ENCODE results near the gene GALNT2.

The GALNT2 gene

GRCh38 chr1:230303069-230303468 lies 236.0 kb downstream of the GALNT2 start:
- no peak overlapping the region for H3K4me2 ChIP-seq (ENCODE audit: low read depth, low read length)
- H3K79me2 ChIP-seq (ENCODE audit: low read length) = no peaks in the 10 kb centered on the region
- H3K9me3 ChIP-seq (replicated peaks; ENCODE audit: insufficient read depth, low read length) = no peaks in the 10 kb centered on the region
- H3F3A ChIP-seq (ENCODE audit: insufficient read depth, low read length) = no peaks in the 10 kb centered on the region
- no peak overlapping the region for H3K27ac ChIP-seq (ENCODE audit: low read length)
- H3K36me3 ChIP-seq (replicated peaks; ENCODE audit: insufficient read depth, low read length) = no peaks in the 10 kb centered on the region
- H3K9ac ChIP-seq (ENCODE audit: low read length) = no peak overlapping the region
- H3K27me3 ChIP-seq (replicated peaks; ENCODE audit: insufficient read depth, low read length) = no peaks in the 10 kb centered on the region
- no peak overlapping the region for H2AFZ ChIP-seq (ENCODE audit: low read length)
- H3K4me3 ChIP-seq (ENCODE audit: low read length) = no peak overlapping the region
- H3K9me2 ChIP-seq (replicated peaks; ENCODE audit: insufficient read depth, low read length) = no peaks in the 10 kb centered on the region
- TF ChIP-seq EZH2phosphoT487 (IDR thresholded peaks at IDR 0.05; ENCODE audit: low read length) = no peak
- no peak for TF ChIP-seq EZH2 (optimal IDR thresholded peaks at IDR 0.05; ENCODE audit: low read depth, low read length)
- TF ChIP-seq CTCF (IDR thresholded peaks at IDR 0.05; ENCODE audit: low read length) = no peak
- no peaks in the 10 kb centered on the region for H4K20me1 ChIP-seq (ENCODE audit: insufficient read depth, low read length)
- no peak for DNase-seq
- H3K4me1 ChIP-seq (ENCODE audit: low read length) = no peaks in the 10 kb centered on the region

GRCh38 chr1:230303822-230304221 lies 236.8 kb downstream of the GALNT2 start:
- H2AFZ ChIP-seq (ENCODE audit: low read length) = no peak overlapping the region

GRCh38 chr1:230306169-230306568 lies 239.1 kb downstream of the GALNT2 start:
- Histone ChIP-seq H3K27me3 (replicated peaks; ENCODE audit: insufficient read depth, low read length) (no peaks in the 10 kb centered on the region), H3K9me3 (replicated peaks; ENCODE audit: insufficient read depth, low read length) (no peaks in the 10 kb centered on the region), H3K27ac (ENCODE audit: low read length) (no peak overlapping the region), H3K9ac (ENCODE audit: low read length) (no peak overlapping the region), H3F3A (ENCODE audit: insufficient read depth, low read length) (no peaks in the 10 kb centered on the region), H3K4me1 (ENCODE audit: low read length) (no peaks in the 10 kb centered on the region), H2AFZ (ENCODE audit: low read length) (0 out of 2 replicates have a peak overlapping the region, but pooled peaks have one; percentile 16), H3K4me2 (ENCODE audit: low read depth, low read length) (no peak overlapping the region), H3K9me2 (replicated peaks; ENCODE audit: insufficient read depth, low read length) (no peaks in the 10 kb centered on the region), H3K79me2 (ENCODE audit: low read length) (no peaks in the 10 kb centered on the region), H3K4me3 (ENCODE audit: low read length) (no peak overlapping the region), H3K36me3 (replicated peaks; ENCODE audit: insufficient read depth, low read length) (no peaks in the 10 kb centered on the region), H4K20me1 (ENCODE audit: insufficient read depth, low read length) (no peaks in the 10 kb centered on the region)
- TF ChIP-seq EZH2 (optimal IDR thresholded peaks at IDR 0.05; ENCODE audit: low read depth, low read length) (no peak), EZH2phosphoT487 (IDR thresholded peaks at IDR 0.05; ENCODE audit: low read length) (no peak), CTCF (IDR thresholded peaks at IDR 0.05; ENCODE audit: low read length) (0 out of 2 replicates have a peak, but pooled peaks have one; percentile 14)
- peak; percentile 48 for DNase-seq

More at GRCh38 chr1:230303822-230304221, 236.8 kb downstream of the GALNT2 start:
- Histone ChIP-seq H3K79me2 (ENCODE audit: low read length) (no peaks in the 10 kb centered on the region), H3K9ac (ENCODE audit: low read length) (no peak overlapping the region), H3F3A (ENCODE audit: insufficient read depth, low read length) (no peaks in the 10 kb centered on the region), H3K9me3 (replicated peaks; ENCODE audit: insufficient read depth, low read length) (no peaks in the 10 kb centered on the region), H3K4me2 (ENCODE audit: low read depth, low read length) (no peak overlapping the region), H3K9me2 (replicated peaks; ENCODE audit: insufficient read depth, low read length) (no peaks in the 10 kb centered on the region), H4K20me1 (ENCODE audit: insufficient read depth, low read length) (no peaks in the 10 kb centered on the region), H3K4me1 (ENCODE audit: low read length) (no peaks in the 10 kb centered on the region), H3K27me3 (replicated peaks; ENCODE audit: insufficient read depth, low read length) (no peaks in the 10 kb centered on the region), H3K36me3 (replicated peaks; ENCODE audit: insufficient read depth, low read length) (no peaks in the 10 kb centered on the region), H3K4me3 (ENCODE audit: low read length) (no peak overlapping the region), H3K27ac (ENCODE audit: low read length) (no peak overlapping the region)
- no peak for TF ChIP-seq EZH2phosphoT487 (IDR thresholded peaks at IDR 0.05; ENCODE audit: low read length)
- TF ChIP-seq EZH2 (optimal IDR thresholded peaks at IDR 0.05; ENCODE audit: low read depth, low read length) = no peak
- no peak for TF ChIP-seq CTCF (IDR thresholded peaks at IDR 0.05; ENCODE audit: low read length)
- no peak for DNase-seq

Measured in MM.1S (cell line).